WI38 (cell line): Measurements from ENCODE around the gene MFSD11.

Source experiments
- H3K4me3 ChIP-seq: 2 replicates; pipeline ENCODE4 v1.5.1; 2011; ENCODE audit warnings: low read depth, mild to moderate bottlenecking, control low read depth, low read length
- CTCF ChIP-seq: IDR thresholded peaks from 2 replicates; pipeline ENCODE4 v1.5.1; 2012; ENCODE audit warnings: low read depth, mild to moderate bottlenecking, control low read depth, low read length

Gene MFSD11

GRCh38 chr17:76702941-76703637, 34.8 kb upstream of the MFSD11 start:
- no peak for TF ChIP-seq CTCF
- no peak overlapping the region for H3K4me3 ChIP-seq

DNA sequence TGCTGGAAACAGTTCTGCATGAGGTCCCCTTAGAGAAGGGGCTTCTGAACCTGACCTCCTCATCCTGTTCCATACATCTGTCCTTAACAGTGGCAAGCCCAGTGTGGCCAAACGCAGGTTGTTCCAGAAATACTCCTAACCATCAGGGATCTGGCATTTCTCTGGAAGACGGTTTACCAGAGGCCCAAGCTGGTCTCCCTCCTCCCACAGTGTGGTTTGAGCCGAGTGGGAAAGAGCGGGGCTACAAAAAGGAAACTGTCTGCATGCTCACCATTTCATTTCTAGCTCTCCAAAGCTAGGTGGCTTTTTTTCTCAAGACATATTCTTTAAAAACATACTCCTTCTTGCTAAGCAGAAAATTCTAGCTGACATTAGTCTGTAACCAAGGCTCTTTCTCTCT, 33.1 kb upstream of the MFSD11 start:
- H3K4me3 ChIP-seq, result no peak overlapping the region
- TF ChIP-seq CTCF, result no peak

DNA sequence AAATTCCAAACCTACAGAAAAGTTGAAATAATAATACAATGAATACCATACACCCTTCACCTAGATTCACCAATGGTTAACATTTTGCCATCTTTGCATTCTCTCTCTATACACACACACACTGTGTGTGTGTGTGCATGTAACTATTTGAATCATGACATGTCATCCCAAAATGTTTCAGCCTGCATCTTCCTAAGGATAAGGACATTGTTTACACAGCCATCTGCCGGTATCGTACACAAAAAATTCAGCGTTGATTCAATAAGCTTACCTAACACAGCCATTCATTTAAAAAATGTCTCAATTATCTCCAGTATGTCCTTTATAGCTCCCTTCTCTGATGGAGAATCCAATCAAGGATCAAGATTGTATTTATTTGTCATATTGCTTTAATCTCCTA, 31.1 kb upstream of the MFSD11 start:
- H3K4me3 ChIP-seq, result no peak overlapping the region
- no peak for TF ChIP-seq CTCF

- TF ChIP-seq CTCF, result no peak
- H3K4me3 ChIP-seq, result peak overlapping the region; percentile 71
Measured at GRCh38 chr17:76707985-76708807, 29.7 kb upstream of the MFSD11 start.

GRCh38 chr17:76709077-76709950, 28.6 kb upstream of the MFSD11 start:
- peak overlapping the region; percentile 71 for H3K4me3 ChIP-seq
- TF ChIP-seq CTCF, result no peak

GRCh38 chr17:76709951-76710862, 27.7 kb upstream of the MFSD11 start:
- H3K4me3 ChIP-seq, result peak overlapping the region; percentile 71
